K562 (cell line): Measurements from ENCODE around the gene EVPL. TPM values are rescaled to one million over a fixed set of nuclear protein-coding genes. Genes with fewer than 3 reads are reported as not detected.
A peak's percentile ranks its signal among the peaks of the same experiment; 100 is the strongest.

Experiments used
- ATF3 ChIP-seq, 2 experiments: fragments of 450-650 bp in 1 of 2; sonication (generic) in 1 of 2; formaldehyde crosslinking in 1 of 2; IDR thresholded peaks in 1 of 2; conservative IDR thresholded peaks in 1 of 2; 2 replicates each; pipeline versions ENCODE4 v1.6.1 to v1.8.1; 2016 to 2023; ENCODE audit warnings: mild to moderate bottlenecking in 2 of 2, moderate library complexity in 2 of 2, inconsistent platforms in 1 of 2, missing genetic modification reagents in 1 of 2
- ATF7 ChIP-seq: fragments of 450-650 bp; IDR thresholded peaks from 2 replicates; pipeline ENCODE4 v1.7.1; 2014; ENCODE audit warnings: mild to moderate bottlenecking, moderate library complexity
- CBFA2T2 ChIP-seq: fragments of 450-650 bp; conservative IDR thresholded peaks from 2 replicates; pipeline ENCODE4 v1.6.1; 2017; ENCODE audit warnings: mild to moderate bottlenecking
- CBFA2T3 ChIP-seq: fragments of 450-650 bp; IDR thresholded peaks from 2 replicates; pipeline ENCODE4 v1.6.1; 2017
- CEBPB ChIP-seq: fragments of 450-650 bp; IDR thresholded peaks from 2 replicates; pipeline ENCODE4 v1.6.1; 2016; ENCODE audit warnings: missing genetic modification characterization, missing compliant biosample characterization
- CREM ChIP-seq: IDR thresholded peaks from 2 replicates; pipeline ENCODE4 v1.6.1; 2014; ENCODE audit warnings: antibody characterized with exemption, low read depth
- FOSL1 ChIP-seq: fragments of 200-800 bp; sonication (Bioruptor generic); conservative IDR thresholded peaks from 2 replicates; pipeline ENCODE4 v1.6.1; 2016; ENCODE audit warnings: missing genetic modification characterization, missing compliant biosample characterization
- HMBOX1 ChIP-seq: sonication (generic); IDR thresholded peaks from 2 replicates; pipeline ENCODE4 v1.6.1; 2016
- L3MBTL2 ChIP-seq: fragments of 450-650 bp; IDR thresholded peaks from 2 replicates; pipeline ENCODE4 v1.6.1; 2016; ENCODE audit warnings: mild to moderate bottlenecking, moderate library complexity
- LEF1 ChIP-seq: fragments of 450-650 bp; IDR thresholded peaks from 2 replicates; pipeline ENCODE4 v1.6.1; 2016; ENCODE audit warnings: mild to moderate bottlenecking
- MNT ChIP-seq, 2 experiments: fragments of 450-650 bp; conservative IDR thresholded peaks; 2 replicates each; pipeline ENCODE4 v1.6.1; 2017; ENCODE audit warnings: mild to moderate bottlenecking in 2 of 2, moderate library complexity in 2 of 2
- NBN ChIP-seq: fragments of 450-650 bp; IDR thresholded peaks from 2 replicates; pipeline ENCODE4 v1.6.1; 2016; ENCODE audit warnings: low read depth, mild to moderate bottlenecking
- NR1H2 ChIP-seq: sonication (generic); formaldehyde crosslinking; IDR thresholded peaks from 2 replicates; pipeline ENCODE4 v1.4.0; 2020; ENCODE audit warnings: mild to moderate bottlenecking, missing genetic modification reagents
- PATZ1 ChIP-seq: fragments of 250-450 bp; sonication (Bioruptor Pico); IDR thresholded peaks from 2 replicates; pipeline ENCODE4 v1.5.0; 2020; ENCODE audit warnings: mild to moderate bottlenecking, borderline replicate concordance
- PHB ChIP-seq: fragments of 250-450 bp; sonication (Bioruptor Pico); IDR thresholded peaks from 2 replicates; pipeline ENCODE4 v1.5.0; 2021
- SMARCA4 ChIP-seq: fragments of 450-650 bp; IDR thresholded peaks from 2 replicates; pipeline ENCODE4 v1.6.1; 2016
- TAL1 ChIP-seq: fragments of 450-650 bp; IDR thresholded peaks from 2 replicates; pipeline ENCODE4 v1.6.1; 2016; ENCODE audit warnings: mild to moderate bottlenecking
- ZBTB1 ChIP-seq: sonication (generic); formaldehyde crosslinking; IDR thresholded peaks from 2 replicates; pipeline ENCODE4 v1.8.1; 2023; ENCODE audit warnings: missing genetic modification reagents, low read depth, mild to moderate bottlenecking, borderline replicate concordance
- ZBTB17 ChIP-seq: fragments of 450-650 bp; formaldehyde crosslinking; IDR thresholded peaks from 2 replicates; pipeline ENCODE4 v1.4.0; 2020; ENCODE audit warnings: mild to moderate bottlenecking
- ZBTB8A ChIP-seq: fragments of 450-650 bp; IDR thresholded peaks from 2 replicates; pipeline ENCODE4 v1.6.1; 2018; ENCODE audit warnings: mild to moderate bottlenecking, moderate library complexity; ENCODE audit not compliant: partially characterized antibody
- ZEB2 ChIP-seq: fragments of 450-650 bp; IDR thresholded peaks from 2 replicates; pipeline ENCODE4 v1.6.1; 2016
- ZNF639 ChIP-seq, 2 experiments: fragments of 200-800 bp in 1 of 2; sonication (Bioruptor generic) in 1 of 2; sonication (generic) in 1 of 2; formaldehyde crosslinking in 1 of 2; IDR thresholded peaks in 1 of 2; conservative IDR thresholded peaks in 1 of 2; 2 replicates each; pipeline versions ENCODE4 v1.5.0 to v1.6.1; 2016 to 2020; ENCODE audit warnings: missing compliant biosample characterization in 1 of 2, missing genetic modification characterization in 1 of 2, missing genetic modification reagents in 1 of 2
- polyA plus RNA-seq, 8 experiments: library from polyadenylated mRNA; depleted of rRNA in 4 of 8; stranded (reverse) in 5 of 8; unstranded in 3 of 8; fragments of >200 nt; fragmentation: Nextera tagmentation in 2 of 8; fragmentation: Illumina TruSeq in 1 of 8; extraction: Ambion mirVana in 2 of 8; extraction: Trizol in 1 of 8; gene quantifications; 2 replicates each; pipeline versions ENCODE4 v1.2.1 to v1.2.3, GENCODE V29; 2011 to 2014; ENCODE audit warnings: inconsistent platforms in 1 of 8, missing spikeins in 1 of 8
- total RNA-seq, 7 experiments: library from RNA; depleted of rRNA in 6 of 7; stranded (reverse); fragments of >200 nt in 6 of 7; fragmentation: Illumina TruSeq in 2 of 7; extraction: Trizol in 2 of 7; gene quantifications; 2 replicates each; pipeline versions ENCODE4 v1.2.1 to v1.2.3, GENCODE V29; 2011 to 2021; ENCODE audit warnings: low replicate concordance in 1 of 7

The EVPL gene
- total and polyA plus RNA-seq, 9 of the 15 experiments (the other 6 are each of a cell fraction or from before 2014, with no cell fraction given) = 0.08 to 0.18 (median 0.16) TPM; not detected in 5

- peak; percentile 60 for TF ChIP-seq ATF3 (IDR thresholded peaks at IDR 0.05)
- no peak for TF ChIP-seq ATF3 (CRISPR knock-in tag; conservative IDR thresholded peaks at IDR 0.05)
- 0 out of 2 replicates have a peak, but pooled peaks have one; percentile 20 for TF ChIP-seq FOSL1 (tag)
- peak; percentile 37; the same call in 1 of the 2 replicates for TF ChIP-seq NBN
- TF ChIP-seq MNT (conservative IDR thresholded peaks at IDR 0.05) = peak in 1 of 2 experiments; percentile 44; a peak in 1 of 4 replicates
- peak in 1 of 2 experiments; percentile 29; a peak in 1 of 4 replicates for TF ChIP-seq ZNF639 (CRISPR knock-in tag; conservative IDR thresholded peaks at IDR 0.05 in 1 of 2, IDR thresholded peaks at IDR 0.05 in 1 of 2)
- TF ChIP-seq SMARCA4 = peak; percentile 68; the same call in 1 of the 2 replicates
- peak; percentile 39; the same call in 1 of the 2 replicates for TF ChIP-seq CEBPB (tag)
- peak; percentile 47; the same call in 1 of the 2 replicates for TF ChIP-seq CREM
- TF ChIP-seq LEF1 = no peak
- TF ChIP-seq L3MBTL2 = 0 out of 2 replicates have a peak, but pooled peaks have one; percentile 9
- TF ChIP-seq PATZ1 (CRISPR knock-in tag) = no peak
- no peak for TF ChIP-seq ZBTB1 (CRISPR knock-in tag)
- peak; percentile 59 for TF ChIP-seq ATF7
- no peak for TF ChIP-seq PHB (CRISPR knock-in tag)
- no peak for TF ChIP-seq ZBTB17 (CRISPR knock-in tag)
- peak; percentile 66 for TF ChIP-seq TAL1
- TF ChIP-seq HMBOX1 = peak; percentile 54; the same call in 1 of the 2 replicates
- TF ChIP-seq CBFA2T3 = peak; percentile 81
- TF ChIP-seq ZBTB8A = no peak
- TF ChIP-seq ZEB2 = 0 out of 2 replicates have a peak, but pooled peaks have one; percentile 26
- TF ChIP-seq CBFA2T2 = peak; percentile 68
- TF ChIP-seq NR1H2 (CRISPR knock-in tag) = no peak
These were observed 50.8 kb downstream of the EVPL start (continued) for GRCh38 chr17:75976175-75976848.
